GM23338 (cell line): ENCODE measurements around the gene LYL1. TPM values are rescaled to one million over a fixed set of nuclear protein-coding genes. Genes with fewer than 3 reads are reported as not detected.

Source experiments
- ATAC-seq: fragments of 200-7000 bp; cut with Tn5 transposase; 3 replicates; pipeline ENCODE4 v1.9.1; 2020
- DNase-seq: peaks from one replicate; pipeline ENCODE4 v3.0.0-alpha.2; 2015; ENCODE audit warnings: low spot score
- H2AFZ ChIP-seq: fragments of 200-600 bp; sonication (generic); 2 replicates; pipeline ENCODE4 v1.8.0; 2016; ENCODE audit warnings: antibody characterized with exemption, mild to moderate bottlenecking, moderate library complexity
- H3F3A ChIP-seq: fragments of 200-600 bp; sonication (generic); replicated peaks from 2 replicates; pipeline ENCODE4 v1.8.0; 2017; ENCODE audit warnings: antibody characterized with exemption, mixed run types, low read depth
- H3K27ac ChIP-seq: fragments of 200-600 bp; sonication (generic); 2 replicates; pipeline ENCODE4 v1.6.1; 2016; ENCODE audit warnings: low read depth
- H3K27me3 ChIP-seq: fragments of 200-600 bp; sonication (generic); 2 replicates; pipeline ENCODE4 v1.8.0; 2016; ENCODE audit warnings: mild to moderate bottlenecking, mixed run types, moderate library complexity; ENCODE audit not compliant: insufficient read depth
- H3K36me3 ChIP-seq: fragments of 200-600 bp; sonication (generic); 2 replicates; pipeline ENCODE4 v1.8.0; 2016; ENCODE audit warnings: mild to moderate bottlenecking; ENCODE audit not compliant: insufficient read depth
- H3K4me1 ChIP-seq: fragments of 200-600 bp; sonication (generic); 2 replicates; pipeline ENCODE4 v1.8.0; 2016; ENCODE audit warnings: mild to moderate bottlenecking, moderate library complexity; ENCODE audit not compliant: insufficient read depth
- H3K4me2 ChIP-seq: fragments of 200-600 bp; sonication (generic); 2 replicates; pipeline ENCODE4 v1.7.1; 2017; ENCODE audit warnings: mixed run types
- H3K4me3 ChIP-seq: fragments of 200-600 bp; sonication (generic); 2 replicates; pipeline ENCODE4 v1.6.1; 2016; ENCODE audit warnings: mixed run types
- H3K79me2 ChIP-seq: fragments of 200-600 bp; sonication (generic); replicated peaks from 2 replicates; pipeline ENCODE4 v1.8.0; 2017; ENCODE audit warnings: mild to moderate bottlenecking; ENCODE audit not compliant: insufficient read depth
- H3K9me2 ChIP-seq: fragments of 200-600 bp; sonication (generic); 2 replicates; pipeline ENCODE4 v1.8.0; 2017; ENCODE audit not compliant: insufficient read depth
- H4K20me1 ChIP-seq: fragments of 200-600 bp; sonication (generic); replicated peaks from 2 replicates; pipeline ENCODE4 v1.8.0; 2017; ENCODE audit warnings: mild to moderate bottlenecking; ENCODE audit not compliant: insufficient read depth
- H3K27ac Mint-ChIP-seq: 2 replicates; pipeline ENCODE4 v1.8.0; 2020; ENCODE audit warnings: inconsistent platforms, mild to moderate bottlenecking, moderate library complexity, mixed read lengths
- H3K27me3 Mint-ChIP-seq: 3 replicates; pipeline ENCODE4 v1.8.0; 2022; ENCODE audit warnings: low read depth, mild to moderate bottlenecking, moderate library complexity, mixed read lengths, inconsistent platforms; ENCODE audit not compliant: insufficient read depth, poor library complexity
- H3K36me3 Mint-ChIP-seq: 3 replicates; pipeline ENCODE4 v1.8.0; 2021; ENCODE audit warnings: low read depth, mild to moderate bottlenecking, inconsistent platforms, moderate library complexity, mixed read lengths
- H3K4me1 Mint-ChIP-seq: 3 replicates; pipeline ENCODE4 v1.8.0; 2020; ENCODE audit warnings: mild to moderate bottlenecking, inconsistent platforms, mixed read lengths
- H3K4me3 Mint-ChIP-seq: 3 replicates; pipeline ENCODE4 v1.8.0; 2021; ENCODE audit warnings: moderate library complexity, mild to moderate bottlenecking, inconsistent platforms, mixed read lengths
- H3K9me3 Mint-ChIP-seq: 3 replicates; pipeline ENCODE4 v1.8.0; 2020; ENCODE audit warnings: moderate library complexity, mild to moderate bottlenecking, inconsistent platforms, mixed read lengths
- CREB1 ChIP-seq: fragments of 250-450 bp; sonication (Bioruptor Pico); IDR thresholded peaks from 2 replicates; pipeline ENCODE4 v1.5.0; 2020; ENCODE audit warnings: low read depth, mild to moderate bottlenecking, moderate library complexity
- ETS1 ChIP-seq: IDR thresholded peaks from 2 replicates; pipeline ENCODE4 v1.6.1; 2016; ENCODE audit warnings: antibody characterized with exemption
- EZH2 ChIP-seq: fragments of 200-600 bp; sonication (generic); IDR thresholded peaks from one replicate; pipeline ENCODE4 v1.8.0; 2017; ENCODE audit warnings: antibody characterized with exemption, mild to moderate bottlenecking, low read depth; ENCODE audit not compliant: unreplicated experiment
- JUNB ChIP-seq: IDR thresholded peaks from one replicate; pipeline ENCODE4 v1.6.1; 2016; ENCODE audit warnings: antibody characterized with exemption; ENCODE audit not compliant: unreplicated experiment
- NANOG ChIP-seq: IDR thresholded peaks from 2 replicates; pipeline ENCODE4 v1.6.1; 2016; ENCODE audit warnings: antibody characterized with exemption, borderline replicate concordance
- POLR2AphosphoS5 ChIP-seq: IDR thresholded peaks from 2 replicates; pipeline ENCODE4 v1.6.1; 2016; ENCODE audit warnings: antibody characterized with exemption, low read depth
- REST ChIP-seq: IDR thresholded peaks from one replicate; pipeline ENCODE4 v1.6.1; 2018; ENCODE audit warnings: antibody characterized with exemption; ENCODE audit not compliant: unreplicated experiment
- STAT1 ChIP-seq: IDR thresholded peaks from one replicate; pipeline ENCODE4 v1.6.1; 2016; ENCODE audit warnings: antibody characterized with exemption; ENCODE audit not compliant: unreplicated experiment
- ZNF331 ChIP-seq: fragments of 250-450 bp; sonication (Bioruptor Pico); IDR thresholded peaks from 2 replicates; pipeline ENCODE4 v1.5.0; 2020; ENCODE audit warnings: low read depth, mild to moderate bottlenecking, moderate library complexity
- ZNF462 ChIP-seq: fragments of 250-450 bp; sonication (Bioruptor Pico); IDR thresholded peaks from 2 replicates; pipeline ENCODE4 v1.5.0; 2020; ENCODE audit warnings: mild to moderate bottlenecking, moderate library complexity
- polyA plus RNA-seq: library from polyadenylated mRNA; unstranded; fragments of >200 nt; fragmentation: Nextera tagmentation; extraction: Ambion mirVana; gene quantifications from 2 replicates; pipeline ENCODE4 v1.2.1, GENCODE V29; 2016
- total RNA-seq: library from RNA; depleted of rRNA; stranded (reverse); fragments of >200 nt; shearing (Covaris generic); gene quantifications from 2 replicates; pipeline ENCODE4 v1.2.3, GENCODE V29; 2014

The LYL1 gene
- total and polyA plus RNA-seq, 2 experiments from 2014 or later, result 1.2 to 2.2 TPM

GRCh38 chr19:13138916-13139198 is 36.2 kb upstream of the LYL1 start:
- Histone ChIP-seq H3K4me2 (no peak overlapping the region), H3K9me2 (no peaks in the 10 kb centered on the region), H3K4me3 (no peak overlapping the region), H3K4me1 (no peaks in the 10 kb centered on the region), H3K27ac (no peak overlapping the region), H2AFZ (no peak overlapping the region), H4K20me1 (peaks cover 20% of the 10 kb centered on the region), H3K36me3 (peaks cover 5% of the 10 kb centered on the region; the same call in 1 of the 2 replicates), H3K27me3 (no peaks in the 10 kb centered on the region), H3F3A (0 out of 2 replicates have a peak, but pooled peaks cover 7% of the 10 kb centered on the region), H3K79me2 (peaks cover 10% of the 10 kb centered on the region)
- peaks cover 57% of the 10 kb centered on the region for H3K36me3 Mint-ChIP-seq
- no peak for DNase-seq
- TF ChIP-seq EZH2 (no peak), NANOG (no peak), REST (no peak), JUNB (no peak), ETS1 (no peak), ZNF462 (CRISPR knock-in tag) (no peak), STAT1 (no peak), CREB1 (CRISPR knock-in tag) (no peak), ZNF331 (no peak), POLR2AphosphoS5 (no peak)
- ATAC-seq, result no peak
- peaks cover 16% of the 10 kb centered on the region for H3K4me1 Mint-ChIP-seq
- peaks cover 19% of the 10 kb centered on the region for H3K27me3 Mint-ChIP-seq
- no peaks in the 10 kb centered on the region for H3K9me3 Mint-ChIP-seq
- H3K4me3 Mint-ChIP-seq, result no peak overlapping the region
- H3K27ac Mint-ChIP-seq, result peak overlapping the region; percentile 65; the same call in 1 of the 2 replicates
